Measurements from ENCODE around the gene AVPR1B. TPM values are rescaled to one million over a fixed set of nuclear protein-coding genes. Genes with fewer than 3 reads are reported as not detected.

Gene AVPR1B
- total RNA-seq, 1 experiment from 2014 or later = 0.22 TPM

DNA sequence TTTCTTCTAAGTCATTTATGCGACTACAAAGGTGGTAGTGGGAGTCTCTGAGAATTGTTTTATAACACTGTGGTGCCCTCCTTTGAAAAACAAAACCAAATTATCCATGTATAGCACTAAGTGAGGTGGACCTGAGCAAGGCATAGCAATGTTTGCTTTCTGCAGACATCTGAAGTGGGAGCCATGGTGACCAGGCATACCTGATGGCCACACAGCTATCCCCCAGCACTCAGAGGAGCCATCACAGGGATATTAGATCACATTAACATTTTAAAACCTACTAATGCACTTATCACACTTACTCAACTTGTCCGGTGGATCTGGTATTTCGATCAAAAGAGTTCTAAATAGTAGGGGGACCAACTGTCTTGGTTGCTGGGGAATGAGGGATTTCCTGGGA is 24.8 kb upstream of the AVPR1B start:
- intact Hi-C loops (cut with micrococcal nuclease) = no loop called here
- no peaks in the 10 kb centered on the region for H3K4me1 ChIP-seq (ENCODE audit: insufficient read depth, low read length)
- H3K9me3 ChIP-seq (ENCODE audit: low read length) = no peaks in the 10 kb centered on the region
- no peaks in the 10 kb centered on the region for H3K36me3 ChIP-seq (ENCODE audit: low read depth, low read length)
- no peak overlapping the region for H3K9ac ChIP-seq (ENCODE audit: low read length)
- no peaks in the 10 kb centered on the region for H3F3A ChIP-seq (ENCODE audit: low read length, unreplicated experiment)
- BruUV-seq (replicated peaks) = no TSS peak
- ChIA-PET POLR2A (ENCODE audit: unreplicated experiment) (no interaction called here), CTCF (no interaction called here)
- no peak overlapping the region for H2AFZ ChIP-seq (ENCODE audit: low read length)
- H3K4me2 ChIP-seq (ENCODE audit: low read length) = no peak overlapping the region
- ATAC-seq (no peak), DNase-seq (no peak)
- H3K4me3 ChIP-seq (ENCODE audit: low read length) = no peak overlapping the region
- no peaks in the 10 kb centered on the region for H3K79me2 ChIP-seq (ENCODE audit: low read length)
- H3K27me3 ChIP-seq (ENCODE audit: low read length) = peaks cover 59% of the 10 kb centered on the region
- no peaks in the 10 kb centered on the region for H4K20me1 ChIP-seq (ENCODE audit: low read length)
- H3K27ac ChIP-seq (ENCODE audit: low read length) = no peak overlapping the region
- TF ChIP-seq, protein P1, sequence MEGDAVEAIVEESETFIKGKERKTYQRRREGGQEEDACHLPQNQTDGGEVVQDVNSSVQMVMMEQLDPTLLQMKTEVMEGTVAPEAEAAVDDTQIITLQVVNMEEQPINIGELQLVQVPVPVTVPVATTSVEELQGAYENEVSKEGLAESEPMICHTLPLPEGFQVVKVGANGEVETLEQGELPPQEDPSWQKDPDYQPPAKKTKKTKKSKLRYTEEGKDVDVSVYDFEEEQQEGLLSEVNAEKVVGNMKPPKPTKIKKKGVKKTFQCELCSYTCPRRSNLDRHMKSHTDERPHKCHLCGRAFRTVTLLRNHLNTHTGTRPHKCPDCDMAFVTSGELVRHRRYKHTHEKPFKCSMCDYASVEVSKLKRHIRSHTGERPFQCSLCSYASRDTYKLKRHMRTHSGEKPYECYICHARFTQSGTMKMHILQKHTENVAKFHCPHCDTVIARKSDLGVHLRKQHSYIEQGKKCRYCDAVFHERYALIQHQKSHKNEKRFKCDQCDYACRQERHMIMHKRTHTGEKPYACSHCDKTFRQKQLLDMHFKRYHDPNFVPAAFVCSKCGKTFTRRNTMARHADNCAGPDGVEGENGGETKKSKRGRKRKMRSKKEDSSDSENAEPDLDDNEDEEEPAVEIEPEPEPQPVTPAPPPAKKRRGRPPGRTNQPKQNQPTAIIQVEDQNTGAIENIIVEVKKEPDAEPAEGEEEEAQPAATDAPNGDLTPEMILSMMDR (conservative IDR thresholded peaks at IDR 0.05; ENCODE audit: low read depth, low read length) = no peak
- TF ChIP-seq EZH2phosphoT487 (IDR thresholded peaks at IDR 0.05; ENCODE audit: borderline replicate concordance, low read length) (no peak), EZH2 (IDR thresholded peaks at IDR 0.05; ENCODE audit: low read length, unreplicated experiment) (no peak)
- no peaks in the 10 kb centered on the region for H3K9me2 ChIP-seq (replicated peaks; ENCODE audit: low read length)

DNA sequence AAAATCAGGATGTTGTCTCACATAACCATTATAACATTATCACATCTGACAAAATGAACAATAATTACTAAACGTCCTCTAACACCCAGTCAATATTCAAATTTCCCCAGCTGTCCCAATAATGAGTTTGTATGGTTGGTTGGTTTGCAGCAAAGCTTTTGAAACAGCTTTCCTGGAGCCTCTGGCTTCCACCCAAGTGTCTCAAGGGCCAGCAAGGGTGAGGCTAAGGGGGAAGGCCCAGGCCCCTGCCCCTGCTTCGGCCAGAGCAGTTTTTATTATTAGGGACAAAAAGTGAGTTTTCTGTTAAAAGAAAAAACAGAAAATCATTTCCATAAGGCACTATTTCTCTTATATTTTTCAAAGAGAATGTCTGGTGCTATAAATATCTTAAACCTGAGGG is 19.1 kb upstream of the AVPR1B start:
- Histone ChIP-seq H3F3A (ENCODE audit: low read length, unreplicated experiment) (no peaks in the 10 kb centered on the region), H3K36me3 (ENCODE audit: low read depth, low read length) (no peaks in the 10 kb centered on the region), H3K79me2 (ENCODE audit: low read length) (no peaks in the 10 kb centered on the region), H4K20me1 (ENCODE audit: low read length) (no peaks in the 10 kb centered on the region), H3K4me3 (ENCODE audit: low read length) (no peak overlapping the region), H3K4me1 (ENCODE audit: insufficient read depth, low read length) (no peaks in the 10 kb centered on the region), H3K9me3 (ENCODE audit: low read length) (no peaks in the 10 kb centered on the region), H3K4me2 (ENCODE audit: low read length) (no peak overlapping the region), H3K27me3 (ENCODE audit: low read length) (peaks cover 44% of the 10 kb centered on the region), H2AFZ (ENCODE audit: low read length) (no peak overlapping the region), H3K27ac (ENCODE audit: low read length) (no peak overlapping the region), H3K9ac (ENCODE audit: low read length) (no peak overlapping the region), H3K9me2 (replicated peaks; ENCODE audit: low read length) (no peaks in the 10 kb centered on the region)
- no peak for ATAC-seq
- ChIA-PET POLR2A (ENCODE audit: unreplicated experiment) (no interaction called here), CTCF (no interaction called here)
- intact Hi-C loops (cut with micrococcal nuclease) = no loop called here
- TF ChIP-seq EZH2 (IDR thresholded peaks at IDR 0.05; ENCODE audit: low read length, unreplicated experiment) = no peak
- no peak for TF ChIP-seq EZH2phosphoT487 (IDR thresholded peaks at IDR 0.05; ENCODE audit: borderline replicate concordance, low read length)
- TF ChIP-seq, protein P1 (conservative IDR thresholded peaks at IDR 0.05; ENCODE audit: low read depth, low read length) = no peak
- no TSS peak for BruUV-seq (replicated peaks)
- DNase-seq = no peak

DNA sequence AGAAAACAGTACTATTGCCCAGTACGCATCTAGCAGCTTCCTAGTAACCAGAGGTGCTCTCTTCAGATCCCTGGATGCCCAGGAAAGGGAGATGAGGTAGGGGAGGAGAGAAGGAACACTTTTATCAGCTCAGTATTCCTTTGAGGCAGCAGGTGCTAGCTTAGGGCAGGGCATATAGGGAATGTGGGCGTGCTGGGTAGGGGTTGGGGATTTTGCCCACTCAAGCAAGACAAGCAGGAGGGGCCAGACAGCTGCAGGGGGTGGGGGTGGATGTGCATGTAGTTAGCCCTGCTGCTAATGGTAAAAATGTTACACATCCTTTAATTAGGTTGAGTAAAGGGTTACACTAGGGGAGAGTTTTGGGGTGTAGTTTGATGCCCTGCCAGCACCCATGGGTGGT is 18.1 kb upstream of the AVPR1B start:
- Histone ChIP-seq H4K20me1 (ENCODE audit: low read length) (no peaks in the 10 kb centered on the region), H3K9ac (ENCODE audit: low read length) (no peak overlapping the region), H3F3A (ENCODE audit: low read length, unreplicated experiment) (no peaks in the 10 kb centered on the region), H3K4me2 (ENCODE audit: low read length) (no peak overlapping the region), H3K4me3 (ENCODE audit: low read length) (no peak overlapping the region), H3K36me3 (ENCODE audit: low read depth, low read length) (no peaks in the 10 kb centered on the region), H3K79me2 (ENCODE audit: low read length) (no peaks in the 10 kb centered on the region), H2AFZ (ENCODE audit: low read length) (no peak overlapping the region), H3K9me3 (ENCODE audit: low read length) (no peaks in the 10 kb centered on the region), H3K27me3 (ENCODE audit: low read length) (peaks cover 34% of the 10 kb centered on the region), H3K4me1 (ENCODE audit: insufficient read depth, low read length) (no peaks in the 10 kb centered on the region), H3K27ac (ENCODE audit: low read length) (no peak overlapping the region), H3K9me2 (replicated peaks; ENCODE audit: low read length) (no peaks in the 10 kb centered on the region)
- intact Hi-C loops (cut with micrococcal nuclease) = no loop called here
- ChIA-PET CTCF (no interaction called here), POLR2A (ENCODE audit: unreplicated experiment) (no interaction called here)
- TF ChIP-seq, protein P1 (conservative IDR thresholded peaks at IDR 0.05; ENCODE audit: low read depth, low read length) = no peak
- TF ChIP-seq EZH2phosphoT487 (IDR thresholded peaks at IDR 0.05; ENCODE audit: borderline replicate concordance, low read length) = no peak
- TF ChIP-seq EZH2 (IDR thresholded peaks at IDR 0.05; ENCODE audit: low read length, unreplicated experiment) = no peak
- DNase-seq (no peak), ATAC-seq (no peak)
- BruUV-seq (replicated peaks) = no TSS peak

Data from PC-3 (cell line).